HG02970 (cell line): ENCODE data around the gene RBP3.

Source experiments
- ATAC-seq: cut with Tn5 transposase; IDR thresholded peaks from one replicate; pipeline ENCODE4 v1.9.1; 2021; ENCODE audit warnings: mild to moderate bottlenecking, moderate library complexity, moderate number of reproducible peaks; ENCODE audit not compliant: unreplicated experiment, low FRiP score

The RBP3 gene

GRCh38 chr10:47317251-47317650, 30.9 kb upstream of the RBP3 start:
- no peak for ATAC-seq

GRCh38 chr10:47318706-47319105, 29.5 kb upstream of the RBP3 start:
- ATAC-seq: no peak

GRCh38 chr10:47319784-47320183, 28.4 kb upstream of the RBP3 start:
- ATAC-seq: no peak

- no peak for ATAC-seq
Observed at GRCh38 chr10:47320812-47321211, 27.4 kb upstream of the RBP3 start.

GRCh38 chr10:47321521-47322195, 26.5 kb upstream of the RBP3 start:
- ATAC-seq: no peak

- ATAC-seq: no peak
Observed at GRCh38 chr10:47322300-47323061, 25.7 kb upstream of the RBP3 start, which contains the start of gene GDF2. Gene GDF2 (plus strand): TSS chr10:47322454. CDS start chr10:47322669, 215 bp downstream.

- ATAC-seq: no peak
Observed at GRCh38 chr10:47323087-47323486, 25.1 kb upstream of the RBP3 start.

GRCh38 chr10:47323636-47324296, 24.4 kb upstream of the RBP3 start:
- no peak for ATAC-seq

GRCh38 chr10:47325303-47326291, 22.6 kb upstream of the RBP3 start:
- no peak for ATAC-seq

- ATAC-seq: no peak
Observed at GRCh38 chr10:47326306-47326926, 21.7 kb upstream of the RBP3 start.

- ATAC-seq: no peak
Observed at GRCh38 chr10:47326927-47327330, 21.2 kb upstream of the RBP3 start.

GRCh38 chr10:47329855-47330254, 18.3 kb upstream of the RBP3 start:
- ATAC-seq: no peak

- ATAC-seq: no peak
Observed at GRCh38 chr10:47330366-47330765, 17.8 kb upstream of the RBP3 start.

GRCh38 chr10:47330804-47331203, 17.4 kb upstream of the RBP3 start:
- no peak for ATAC-seq

GRCh38 chr10:47331491-47331890, 16.7 kb upstream of the RBP3 start:
- ATAC-seq: no peak

GRCh38 chr10:47331954-47332353, 16.2 kb upstream of the RBP3 start:
- ATAC-seq: no peak

GRCh38 chr10:47332371-47332770, 15.8 kb upstream of the RBP3 start:
- no peak for ATAC-seq

GRCh38 chr10:47332946-47333345, 15.2 kb upstream of the RBP3 start:
- ATAC-seq: no peak

- ATAC-seq: no peak
Observed at GRCh38 chr10:47333532-47333931, 14.6 kb upstream of the RBP3 start.
